NCI-H2227 (cell line): ENCODE data around the gene OR6K6.

ENCODE experiments used
- DNase-seq: peaks from one replicate; lab custom pipeline; 2025; ENCODE audit not compliant: unreplicated experiment; lab: John Stamatoyannopoulos, UW

Gene OR6K6

DNA sequence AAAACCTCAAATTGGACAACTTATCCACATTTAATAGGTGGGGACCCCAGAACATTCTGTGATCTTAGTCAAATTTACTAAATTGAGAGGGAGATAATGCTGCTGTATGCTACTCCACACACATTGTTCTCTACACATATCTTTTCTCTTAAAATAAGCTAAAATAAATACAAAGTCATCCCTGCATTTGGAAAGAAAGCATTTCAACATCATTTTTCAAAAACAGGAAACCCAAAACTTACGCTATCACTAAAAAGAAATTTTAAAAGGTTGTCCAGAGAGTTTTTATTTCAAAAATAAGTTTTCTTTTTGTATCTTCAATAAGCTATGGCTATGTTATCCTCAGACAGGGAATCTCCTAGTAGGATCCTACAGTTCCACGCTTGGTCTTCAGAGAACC is 46.0 kb downstream of the OR6K6 start:
- DNase-seq = no peak

DNA sequence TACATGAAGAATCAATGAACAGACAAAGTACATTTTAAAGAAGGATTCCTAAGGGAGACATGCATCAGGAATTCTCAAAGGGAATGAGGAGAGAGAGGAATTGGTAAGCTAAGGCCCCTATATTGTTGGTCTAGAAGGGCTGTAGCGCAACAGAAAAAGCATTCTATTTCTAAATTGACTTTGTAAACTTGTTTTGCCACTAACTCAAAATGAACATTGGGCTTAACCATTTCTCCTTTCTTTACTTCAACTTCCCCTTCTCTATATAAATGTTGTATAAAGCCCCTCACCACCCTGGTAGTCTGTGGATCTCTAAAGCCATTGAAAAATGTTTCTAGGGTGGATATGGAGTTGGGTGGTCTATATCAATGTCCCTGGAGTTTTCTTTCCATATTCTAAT is 46.9 kb downstream of the OR6K6 start:
- DNase-seq = no peak

- no peak for DNase-seq
Observed at GRCh38 chr1:158803678-158804077, 49.2 kb downstream of the OR6K6 start.
